Measurements from ENCODE around the gene RPS6KA4.

The RPS6KA4 gene

GRCh38 chr11:64349404-64349803 lies 9.6 kb upstream of the RPS6KA4 start:
- DNase-seq = no peak

GRCh38 chr11:64351136-64351631 lies 7.8 kb upstream of the RPS6KA4 start:
- DNase-seq = no peak

GRCh38 chr11:64352099-64352994 lies 6.6 kb upstream of the RPS6KA4 start:
- no peak for DNase-seq

GRCh38 chr11:64352995-64353714 lies 5.8 kb upstream of the RPS6KA4 start:
- DNase-seq = no peak

- no peak for DNase-seq
Measured at GRCh38 chr11:64353715-64354506, 5.1 kb upstream of the RPS6KA4 start.

- DNase-seq = no peak
Measured at GRCh38 chr11:64355078-64355940, 3.7 kb upstream of the RPS6KA4 start.

GRCh38 chr11:64356498-64357411 lies 2.2 kb upstream of the RPS6KA4 start:
- no peak for DNase-seq

GRCh38 chr11:64357446-64357845 lies 1.5 kb upstream of the RPS6KA4 start:
- DNase-seq = no peak

- DNase-seq = peak; percentile 34
Measured at GRCh38 chr11:64357904-64358535, 942 bp upstream of the RPS6KA4 start.

GRCh38 chr11:64358536-64358906 lies 441 bp upstream of the RPS6KA4 start:
- no peak for DNase-seq

GRCh38 chr11:64359712-64360445 lies 917 bp downstream of the RPS6KA4 start:
- no peak for DNase-seq

- DNase-seq = no peak
Measured at GRCh38 chr11:64360448-64360921, 1.5 kb downstream of the RPS6KA4 start.

- DNase-seq = no peak
Measured at GRCh38 chr11:64361659-64362058, 2.7 kb downstream of the RPS6KA4 start.

- DNase-seq = no peak
Measured at GRCh38 chr11:64362339-64362738, 3.4 kb downstream of the RPS6KA4 start.

- DNase-seq = no peak
Measured at GRCh38 chr11:64364435-64364834, 5.5 kb downstream of the RPS6KA4 start.

- DNase-seq = no peak
Measured at GRCh38 chr11:64364911-64365310, 5.9 kb downstream of the RPS6KA4 start.

- no peak for DNase-seq
Measured at GRCh38 chr11:64366751-64367150, 7.8 kb downstream of the RPS6KA4 start.

- DNase-seq = no peak
Measured at GRCh38 chr11:64367931-64368672, 9.1 kb downstream of the RPS6KA4 start.

- DNase-seq = no peak
Measured at GRCh38 chr11:64368673-64369074, 9.7 kb downstream of the RPS6KA4 start.

Measured in CD4-positive, alpha-beta T cell treated with Interleukin-4 for 4 hours (primary cell).